NCI-H774 (cell line): ENCODE measurements around the gene ARRB1.
A peak's percentile ranks its signal among the peaks of the same experiment; 100 is the strongest.
"Not testable (repeated sequence)": the region's sequence is repeated elsewhere in the genome, so short reads cannot be mapped to it uniquely, and the experiment has no call there.

Experiments used
- DNase-seq: peaks from one replicate; lab custom pipeline; 2025; lab: John Stamatoyannopoulos, UW

The ARRB1 gene

GRCh38 chr11:75323609-75324008 lies 27.9 kb downstream of the ARRB1 start:
- DNase-seq: peak; percentile 65

- no peak for DNase-seq
Observed at GRCh38 chr11:75320643-75321042, 30.8 kb downstream of the ARRB1 start.

- no peak for DNase-seq
Observed at GRCh38 chr11:75320046-75320618, 31.3 kb downstream of the ARRB1 start.

GRCh38 chr11:75319035-75319877 lies 32.2 kb downstream of the ARRB1 start:
- no peak for DNase-seq

- no peak for DNase-seq
Observed at GRCh38 chr11:75317446-75318122, 33.9 kb downstream of the ARRB1 start.

GRCh38 chr11:75315439-75315805 lies 36.0 kb downstream of the ARRB1 start:
- no peak for DNase-seq

GRCh38 chr11:75314771-75315438 lies 36.6 kb downstream of the ARRB1 start:
- no peak for DNase-seq

GRCh38 chr11:75313513-75314272 lies 37.8 kb downstream of the ARRB1 start:
- no peak for DNase-seq

GRCh38 chr11:75312346-75312745 lies 39.1 kb downstream of the ARRB1 start:
- no peak for DNase-seq

- no peak for DNase-seq
Observed at GRCh38 chr11:75311858-75312288, 39.6 kb downstream of the ARRB1 start.

GRCh38 chr11:75308986-75309385 lies 42.5 kb downstream of the ARRB1 start:
- DNase-seq: no peak

GRCh38 chr11:75308116-75308515 lies 43.3 kb downstream of the ARRB1 start:
- DNase-seq: no peak

- no peak for DNase-seq
Observed at GRCh38 chr11:75307058-75307457, 44.4 kb downstream of the ARRB1 start.

GRCh38 chr11:75306529-75306928 lies 44.9 kb downstream of the ARRB1 start:
- no peak for DNase-seq

GRCh38 chr11:75305993-75306392 lies 45.5 kb downstream of the ARRB1 start:
- no peak for DNase-seq

- no peak for DNase-seq
Observed at GRCh38 chr11:75305452-75305851, 46.0 kb downstream of the ARRB1 start.

GRCh38 chr11:75304941-75305340 lies 46.5 kb downstream of the ARRB1 start:
- not testable (repeated sequence) for DNase-seq

GRCh38 chr11:75303544-75304224 lies 47.8 kb downstream of the ARRB1 start:
- DNase-seq: no peak

GRCh38 chr11:75302371-75302770 lies 49.1 kb downstream of the ARRB1 start:
- no peak for DNase-seq

GRCh38 chr11:75301601-75302345 lies 49.7 kb downstream of the ARRB1 start:
- peak; percentile 64 for DNase-seq
